Measurements from ENCODE around the gene RAI14.
A peak's percentile ranks its signal among the peaks of the same experiment; 100 is the strongest.

RAI14 gene

GRCh38 chr5:34656001-34656699, at the start of gene RAI14:
RAI14 (plus strand) TSS chr5:34656328; CDS start chr5:34686920, 30,592 bp downstream.
- DNase-seq (ENCODE audit: low spot score) = peak; percentile 4

- DNase-seq (ENCODE audit: low spot score) = no peak
Measured at GRCh38 chr5:34608368-34608767, 47.8 kb upstream of the RAI14 start.

- no peak for DNase-seq (ENCODE audit: low spot score)
Measured at GRCh38 chr5:34608859-34609648, 47.1 kb upstream of the RAI14 start.

GRCh38 chr5:34609951-34610441, 46.1 kb upstream of the RAI14 start:
- no peak for DNase-seq (ENCODE audit: low spot score)

GRCh38 chr5:34610546-34610945, 45.6 kb upstream of the RAI14 start:
- DNase-seq (ENCODE audit: low spot score) = no peak

GRCh38 chr5:34611464-34612415, 44.4 kb upstream of the RAI14 start:
- no peak for DNase-seq (ENCODE audit: low spot score)

GRCh38 chr5:34616651-34617050, 39.5 kb upstream of the RAI14 start:
- DNase-seq (ENCODE audit: low spot score) = no peak

GRCh38 chr5:34618371-34619065, 37.6 kb upstream of the RAI14 start:
- no peak for DNase-seq (ENCODE audit: low spot score)

GRCh38 chr5:34620185-34620584, 35.9 kb upstream of the RAI14 start:
- DNase-seq (ENCODE audit: low spot score) = no peak

- DNase-seq (ENCODE audit: low spot score) = no peak
Measured at GRCh38 chr5:34621277-34622097, 34.6 kb upstream of the RAI14 start.

- no peak for DNase-seq (ENCODE audit: low spot score)
Measured at GRCh38 chr5:34622098-34622400, 34.1 kb upstream of the RAI14 start.

- DNase-seq (ENCODE audit: low spot score) = no peak
Measured at GRCh38 chr5:34624691-34625090, 31.4 kb upstream of the RAI14 start.

- DNase-seq (ENCODE audit: low spot score) = no peak
Measured at GRCh38 chr5:34625246-34625645, 30.9 kb upstream of the RAI14 start.

GRCh38 chr5:34626036-34626435, 30.1 kb upstream of the RAI14 start:
- no peak for DNase-seq (ENCODE audit: low spot score)

- DNase-seq (ENCODE audit: low spot score) = no peak
Measured at GRCh38 chr5:34626751-34627150, 29.4 kb upstream of the RAI14 start.

- no peak for DNase-seq (ENCODE audit: low spot score)
Measured at GRCh38 chr5:34627794-34628193, 28.3 kb upstream of the RAI14 start.

GRCh38 chr5:34628373-34628772, 27.8 kb upstream of the RAI14 start:
- DNase-seq (ENCODE audit: low spot score) = no peak

- no peak for DNase-seq (ENCODE audit: low spot score)
Measured at GRCh38 chr5:34630596-34630995, 25.5 kb upstream of the RAI14 start.

- DNase-seq (ENCODE audit: low spot score) = no peak
Measured at GRCh38 chr5:34632807-34633422, 23.2 kb upstream of the RAI14 start.

GRCh38 chr5:34639852-34640626, 16.1 kb upstream of the RAI14 start:
- DNase-seq (ENCODE audit: low spot score) = no peak
